HG02943 (cell line): ENCODE data around the gene CDCA3.
"Not testable (repeated sequence)": the region's sequence is repeated elsewhere in the genome, so short reads cannot be mapped to it uniquely, and the experiment has no call there.

ENCODE experiments used
- ATAC-seq: cut with Tn5 transposase; IDR thresholded peaks from one replicate; pipeline ENCODE4 v1.9.1; 2021; ENCODE audit warnings: mild to moderate bottlenecking, low read depth, moderate library complexity; ENCODE audit not compliant: unreplicated experiment

The CDCA3 gene

DNA sequence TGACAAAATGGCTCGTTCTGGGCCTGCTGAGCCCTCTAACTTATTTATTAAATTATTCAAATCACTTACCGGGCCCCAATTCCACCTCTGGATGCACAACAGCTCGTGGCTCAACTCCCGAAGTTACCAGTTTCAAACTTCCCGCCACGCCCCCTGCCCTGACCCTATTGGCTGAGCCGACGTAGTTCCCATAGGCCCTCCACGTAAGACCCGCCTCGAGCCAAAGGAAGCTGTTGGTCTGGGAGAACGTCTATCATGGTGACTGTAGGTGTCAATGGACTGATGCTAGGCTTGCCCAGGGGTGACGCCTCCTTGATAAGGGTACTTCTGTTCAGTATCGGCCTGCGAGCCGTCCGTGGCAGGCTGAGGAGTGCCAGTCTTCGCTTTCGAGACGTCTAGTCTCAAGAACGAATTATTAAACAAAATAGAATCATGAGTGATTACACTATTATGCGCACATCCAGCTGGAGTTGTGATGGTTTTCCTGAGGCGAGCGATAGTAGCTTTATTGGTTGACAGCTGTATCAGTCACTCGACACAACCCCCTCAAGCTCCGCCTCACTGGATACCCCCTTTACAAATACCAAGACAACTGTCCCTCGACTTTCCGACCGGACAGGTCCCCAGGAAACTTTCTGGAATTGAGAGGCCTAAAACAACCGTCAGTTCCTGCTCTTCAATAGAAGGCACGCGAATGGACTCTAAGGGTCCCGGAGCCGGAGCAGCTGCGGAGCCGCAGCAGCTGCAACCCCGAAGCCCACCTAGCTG is at the start of gene CDCA3:
Gene CDCA3, minus strand, starts transcription at position 134 of the 768 bp plus-strand sequence. CDS start 334 bp downstream, outside the sequence.
- peak; percentile 61 for ATAC-seq

DNA sequence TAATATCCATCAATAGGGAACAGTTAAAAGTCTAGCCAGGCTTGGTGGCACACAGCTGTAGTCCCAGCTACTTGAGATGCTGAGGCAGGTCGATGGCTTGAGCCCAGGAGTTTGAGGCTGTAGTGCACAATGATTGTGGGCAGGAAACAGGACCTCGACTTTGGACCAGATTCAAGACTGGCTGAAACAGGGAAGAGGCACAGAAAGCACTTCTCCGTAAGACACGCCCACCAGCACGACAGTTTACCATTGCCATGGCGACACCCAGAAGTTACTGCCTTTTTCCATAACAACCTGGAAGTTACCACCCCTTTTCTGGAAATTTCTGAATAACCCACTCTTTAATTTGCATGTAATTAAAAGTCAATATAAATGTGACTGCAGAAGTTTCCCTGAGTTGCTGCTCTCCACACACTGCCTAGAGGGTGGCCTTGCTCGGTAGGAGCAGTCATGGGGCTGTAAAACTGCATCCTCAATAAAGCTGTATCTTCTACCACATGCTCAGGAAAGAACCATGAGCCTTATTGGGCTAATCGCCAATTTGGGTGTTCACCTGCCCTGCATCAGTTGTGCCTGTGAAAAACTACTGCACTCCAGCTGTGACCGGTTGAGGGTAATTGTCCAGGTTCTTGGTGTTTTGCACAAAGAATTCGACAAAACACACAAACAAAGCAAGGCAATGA is 48.9 kb upstream of the CDCA3 start:
- ATAC-seq: no peak

DNA sequence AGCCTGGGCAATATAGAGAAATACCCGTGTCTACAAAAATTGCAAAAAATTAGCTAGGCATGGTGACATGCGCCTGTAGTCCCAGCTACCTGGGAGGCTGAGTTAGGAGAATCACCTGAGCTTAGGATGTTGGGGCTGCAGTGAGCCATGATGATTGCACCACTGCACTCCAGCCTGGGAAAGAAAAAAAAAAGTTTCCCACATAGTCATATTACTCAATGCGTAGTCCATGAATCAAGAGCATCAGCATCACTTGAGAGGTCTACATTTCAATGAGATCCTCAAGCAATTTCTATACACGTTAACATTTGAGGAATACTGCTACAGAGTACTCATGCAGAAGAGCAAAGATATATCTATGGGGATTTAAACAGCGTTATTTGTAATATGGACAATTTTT is 48.3 kb upstream of the CDCA3 start:
- ATAC-seq: no peak

DNA sequence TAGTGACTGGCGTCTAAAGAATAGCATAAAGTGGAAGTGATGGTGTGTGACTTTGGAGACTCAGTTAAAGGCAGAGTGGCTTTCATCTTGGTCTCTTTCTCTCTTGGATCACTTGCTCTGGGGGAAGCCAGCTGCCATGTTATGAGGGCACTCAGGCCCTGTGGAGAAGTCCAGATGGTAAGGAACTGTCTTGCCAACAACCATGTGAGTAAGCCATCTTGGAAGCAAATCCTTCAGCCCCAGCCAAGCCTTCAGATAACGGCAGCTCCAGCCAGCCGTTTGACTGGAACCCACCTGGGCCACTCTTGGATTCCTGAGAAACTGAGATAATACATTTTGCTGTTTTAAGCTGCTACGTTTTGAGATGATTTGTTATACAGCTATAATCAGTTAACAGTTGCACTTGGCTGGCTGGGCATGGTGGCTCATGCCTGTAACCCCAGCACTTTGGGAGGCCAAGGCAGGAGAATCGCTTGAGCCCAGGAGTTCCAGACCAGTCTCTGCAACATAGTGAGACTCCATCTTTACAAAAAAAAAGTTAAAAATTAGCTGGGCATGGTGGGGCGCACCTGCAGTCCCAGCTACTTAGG is 45.9 kb upstream of the CDCA3 start:
- ATAC-seq: no peak

DNA sequence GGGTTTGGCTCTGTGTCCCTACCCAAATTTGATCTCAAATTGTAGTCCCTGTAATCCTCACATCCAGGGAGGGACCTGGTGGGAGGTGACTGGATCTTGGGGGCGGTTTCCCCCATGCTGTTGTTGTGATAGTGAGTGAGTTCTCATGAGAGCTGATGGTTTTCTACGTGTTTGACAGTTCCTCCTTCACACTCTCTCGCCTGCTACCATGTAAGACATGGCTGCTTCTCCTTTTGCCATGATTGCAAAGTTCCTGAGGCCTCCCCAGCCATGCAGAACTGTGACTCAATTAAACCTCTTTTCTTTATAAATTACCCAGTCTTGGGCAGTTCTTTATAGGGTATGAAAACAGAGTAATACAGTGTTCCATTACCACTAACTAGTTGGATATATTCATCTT is 43.2 kb upstream of the CDCA3 start:
- ATAC-seq: no peak

DNA sequence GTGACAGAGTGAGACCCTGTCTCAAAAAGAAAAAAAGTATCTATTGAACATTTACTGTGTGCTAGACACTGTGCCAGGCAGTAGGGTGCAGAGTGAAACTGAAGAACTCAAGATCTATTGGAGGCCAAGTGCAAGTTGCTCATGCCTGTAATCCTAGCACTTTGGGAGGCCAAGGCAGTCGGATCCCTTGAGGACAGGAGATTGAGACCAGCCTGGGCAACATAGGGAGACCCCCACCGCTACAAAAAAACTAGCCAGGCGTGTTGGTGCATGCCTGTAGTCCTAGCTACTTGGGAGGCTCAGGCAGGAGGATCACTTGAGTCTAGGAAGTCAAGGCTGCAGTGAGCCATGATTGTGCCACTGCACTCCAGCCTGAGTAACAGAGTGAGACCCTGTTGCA is 41.6 kb upstream of the CDCA3 start:
- ATAC-seq: not testable (repeated sequence)

DNA sequence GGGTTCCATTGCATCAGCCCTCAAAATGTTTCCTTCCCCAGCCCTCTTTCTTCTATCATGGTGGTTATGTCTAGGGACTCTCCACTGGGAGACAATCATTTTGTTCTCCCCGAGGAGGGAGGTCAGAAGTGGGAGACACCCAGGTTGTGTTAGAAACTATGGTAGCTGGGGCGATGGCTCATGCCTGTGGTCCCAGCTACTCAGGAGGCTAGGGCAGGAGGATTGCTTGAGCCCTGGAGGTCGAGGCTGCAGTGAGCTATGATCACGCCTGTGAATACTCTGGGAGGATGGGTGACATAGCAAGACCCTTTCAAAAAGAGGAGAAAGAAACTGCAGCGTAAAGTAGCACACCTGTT is 40.5 kb upstream of the CDCA3 start:
- ATAC-seq: no peak

DNA sequence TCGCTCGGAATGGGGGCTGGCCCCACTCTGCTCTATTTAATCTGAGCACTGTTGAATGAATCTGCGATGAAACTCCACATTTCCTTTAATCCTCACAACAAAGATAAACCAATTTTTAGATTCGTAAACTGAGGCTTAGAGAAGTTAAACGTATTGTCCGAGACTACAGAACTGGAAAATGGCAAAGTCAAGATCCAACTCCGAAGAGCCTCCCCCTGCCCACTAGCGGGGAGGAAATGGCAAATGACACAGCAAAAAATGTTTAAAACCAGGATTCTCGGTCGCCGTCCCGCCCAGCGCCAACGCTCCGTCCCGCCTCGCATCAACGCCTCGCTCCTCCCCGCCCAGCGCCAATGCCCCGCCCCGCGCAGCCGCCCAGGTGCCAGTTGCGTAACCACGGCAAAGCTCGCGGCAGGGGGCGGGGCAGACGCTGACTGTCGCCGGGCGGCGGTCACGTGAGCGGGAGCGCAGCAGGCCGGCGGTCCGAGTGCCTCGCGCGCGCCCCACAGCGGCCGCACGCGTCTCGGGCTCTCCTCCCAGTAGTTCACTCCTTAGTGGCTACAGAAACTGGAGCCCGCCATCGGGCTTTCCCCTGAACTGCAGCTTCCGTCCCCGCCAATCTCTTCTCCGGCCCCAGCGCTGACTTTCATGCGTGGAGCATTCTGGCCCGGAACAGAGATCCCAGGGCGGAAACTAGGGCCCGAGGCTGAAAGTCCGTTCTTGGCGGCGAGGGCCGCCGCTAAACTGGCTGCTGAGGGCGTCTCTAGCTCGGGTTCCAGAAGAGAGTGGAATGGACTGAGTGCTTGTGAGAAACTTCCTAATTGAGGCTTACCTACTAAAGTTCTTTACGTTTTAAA is 39.9 kb upstream of the CDCA3 start:
- ATAC-seq: peak; percentile 92

DNA sequence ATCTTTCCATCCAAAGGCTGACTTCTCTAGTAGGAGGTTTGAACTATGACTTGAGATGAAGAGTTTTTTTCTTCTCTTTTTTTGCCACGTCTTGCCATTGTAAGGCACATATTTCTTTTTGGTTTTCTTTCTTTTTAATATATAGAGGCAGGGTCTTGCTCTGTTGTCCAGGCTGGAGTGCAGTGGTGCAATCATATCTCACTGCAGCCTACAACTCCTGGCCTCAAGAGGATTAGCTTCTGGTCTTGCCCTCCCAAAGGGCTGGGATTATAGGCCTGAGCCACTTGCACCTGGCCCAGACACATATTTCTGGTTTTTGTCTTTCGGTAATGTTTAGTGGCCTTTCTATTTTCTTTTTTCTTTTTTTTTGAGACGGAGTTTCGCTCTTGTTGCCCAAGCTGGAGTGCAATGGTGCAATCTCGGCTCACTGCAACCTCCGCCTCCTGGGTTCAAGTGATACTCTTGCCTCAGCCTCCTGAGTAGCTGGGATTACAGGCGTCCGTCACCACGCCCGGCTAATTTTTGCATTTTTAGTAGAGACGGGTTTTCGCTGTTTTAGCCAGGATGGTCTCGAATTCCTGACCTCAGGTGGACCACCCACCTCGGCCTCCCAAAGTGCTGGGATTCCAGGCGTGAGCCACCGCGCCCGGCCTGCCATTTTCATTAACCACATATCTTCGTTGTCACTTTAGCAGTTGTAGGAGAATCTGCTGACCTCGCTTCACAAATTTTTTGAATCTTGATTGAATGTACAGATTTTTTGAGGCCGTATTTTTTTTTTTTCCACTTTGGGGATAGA is 38.9 kb upstream of the CDCA3 start:
- not testable (repeated sequence) for ATAC-seq

DNA sequence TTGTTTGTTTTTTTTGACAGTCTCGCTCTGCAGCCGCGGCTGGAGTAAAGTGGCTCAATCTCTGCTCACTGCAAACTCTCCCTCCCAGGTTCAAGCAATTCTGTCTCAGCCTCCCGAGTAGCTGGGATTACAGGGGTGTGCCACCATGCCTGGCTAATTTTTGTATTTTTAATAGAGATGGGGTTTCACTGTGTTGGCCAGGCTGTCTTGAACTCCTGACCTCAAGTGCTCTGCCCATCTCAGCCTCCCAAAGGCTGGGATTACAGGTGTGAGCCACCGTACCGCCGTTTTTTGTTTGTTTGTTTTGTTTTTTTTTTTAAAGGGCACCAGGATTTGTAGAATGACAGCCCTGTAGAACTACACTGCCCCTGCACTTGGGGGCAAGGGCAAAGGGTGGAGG is 37.7 kb upstream of the CDCA3 start:
- not testable (repeated sequence) for ATAC-seq

DNA sequence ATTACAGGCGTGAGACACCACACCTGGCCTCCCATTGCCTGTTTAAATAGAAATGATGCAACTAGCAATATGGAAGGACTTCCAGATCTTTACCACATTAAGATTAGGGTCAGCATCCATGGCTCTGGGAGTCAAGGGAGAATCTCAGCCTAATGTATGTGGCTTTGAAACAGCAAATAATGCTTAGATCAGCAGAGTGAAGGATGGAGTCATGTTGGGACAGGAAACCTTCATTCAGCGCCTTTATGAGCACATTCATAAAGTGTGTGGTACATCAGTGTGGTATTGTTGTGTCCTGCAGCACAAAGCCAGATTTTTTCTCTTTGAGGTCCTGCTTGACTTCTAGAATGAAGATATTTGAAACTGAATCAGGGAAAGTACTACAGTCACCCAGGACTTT is 37.3 kb upstream of the CDCA3 start:
- ATAC-seq: no peak

DNA sequence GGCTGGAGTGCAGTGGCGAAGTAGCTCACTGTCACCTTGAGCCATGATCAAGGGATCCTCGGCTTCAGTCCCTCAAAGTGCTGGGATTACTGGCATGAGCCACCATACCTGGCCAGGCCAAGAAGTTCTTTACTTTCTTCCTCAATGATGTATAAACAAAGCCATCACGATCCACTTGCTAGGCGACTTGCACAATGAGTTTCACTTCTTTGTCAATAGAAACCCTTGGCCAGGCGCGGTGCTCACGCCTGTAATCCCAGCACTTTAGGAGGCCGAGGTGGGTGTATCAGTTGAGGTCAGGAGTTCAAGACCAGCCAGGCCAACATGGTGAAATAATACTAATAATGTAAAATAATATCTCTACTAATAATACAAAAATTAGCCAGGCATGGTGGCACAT is 36.4 kb upstream of the CDCA3 start:
- no peak for ATAC-seq

DNA sequence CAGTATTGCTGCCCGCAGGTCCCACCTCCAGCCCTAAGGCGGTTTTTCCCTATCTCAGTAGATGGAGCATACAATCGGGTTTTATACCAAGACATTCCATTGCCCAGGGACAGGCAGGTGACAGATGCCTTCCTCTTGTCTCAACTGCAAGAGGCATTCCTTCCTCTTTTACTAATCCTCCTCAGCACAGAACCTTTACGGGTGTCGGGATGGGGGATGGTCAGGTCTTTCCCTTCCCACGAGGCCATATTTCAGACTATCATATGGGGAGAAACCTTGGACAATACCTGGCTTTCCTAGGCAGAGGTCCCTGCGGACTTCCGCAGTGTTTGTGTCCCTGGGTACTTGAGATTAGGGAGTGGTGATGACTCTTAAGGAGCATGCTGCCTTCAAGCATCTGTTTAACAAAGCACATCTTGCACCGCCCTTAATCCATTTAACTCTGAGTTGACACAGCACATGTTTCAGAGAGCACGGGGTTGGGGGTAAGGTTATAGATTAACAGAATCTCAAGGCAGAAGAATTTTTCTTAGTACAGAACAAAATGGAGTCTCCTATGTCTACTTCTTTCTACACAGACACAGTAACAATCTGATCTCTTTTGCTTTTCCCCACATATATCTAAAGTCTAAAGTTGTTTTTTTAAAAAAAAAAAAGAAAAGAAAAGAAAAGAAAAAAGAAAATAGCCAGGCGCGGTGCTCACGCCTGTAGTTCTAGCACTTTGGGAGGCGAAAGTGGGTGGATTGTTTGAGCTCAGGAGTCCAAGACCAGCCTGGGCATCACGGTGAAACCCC is 35.3 kb upstream of the CDCA3 start:
- ATAC-seq: not testable (repeated sequence)

DNA sequence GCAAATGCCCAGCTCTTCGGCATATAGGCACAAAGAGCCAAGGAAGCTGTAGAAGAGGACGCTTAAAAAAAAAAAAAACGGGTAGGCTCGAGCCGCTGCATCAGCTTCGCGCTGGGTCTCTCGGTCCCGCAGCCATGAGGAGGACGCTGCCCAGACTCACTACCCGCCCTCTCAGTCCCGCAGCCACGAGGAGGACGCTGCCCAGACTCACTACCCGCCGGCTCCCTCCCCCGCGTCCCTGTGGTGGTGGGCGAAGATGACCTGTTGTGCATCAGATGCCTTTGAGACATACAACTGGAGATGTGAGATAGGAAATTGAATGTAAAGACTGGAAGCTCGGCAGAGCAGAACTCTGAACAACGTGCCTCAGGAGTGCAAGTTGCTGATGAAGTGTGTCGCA is 33.5 kb upstream of the CDCA3 start:
- no peak for ATAC-seq

DNA sequence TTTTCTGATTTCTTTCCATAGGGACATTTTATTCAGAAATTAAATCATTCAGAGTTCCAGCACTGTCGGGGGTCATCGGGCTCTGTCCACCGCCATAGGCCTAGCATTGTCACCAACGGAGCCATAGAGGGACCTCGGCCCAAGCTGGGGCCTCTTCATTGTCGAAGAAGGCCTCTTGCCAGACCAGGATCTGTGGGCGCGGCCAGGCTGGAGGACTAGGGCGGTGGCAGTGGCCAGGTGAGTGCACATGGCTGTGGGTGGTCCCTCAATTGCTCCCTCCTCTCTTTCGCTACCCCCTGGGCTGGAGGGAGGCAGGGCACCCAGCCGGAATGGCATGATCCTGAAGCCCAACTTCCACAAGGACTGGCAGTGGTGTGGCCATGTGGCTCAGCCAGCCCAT is 32.6 kb upstream of the CDCA3 start:
- ATAC-seq: no peak

DNA sequence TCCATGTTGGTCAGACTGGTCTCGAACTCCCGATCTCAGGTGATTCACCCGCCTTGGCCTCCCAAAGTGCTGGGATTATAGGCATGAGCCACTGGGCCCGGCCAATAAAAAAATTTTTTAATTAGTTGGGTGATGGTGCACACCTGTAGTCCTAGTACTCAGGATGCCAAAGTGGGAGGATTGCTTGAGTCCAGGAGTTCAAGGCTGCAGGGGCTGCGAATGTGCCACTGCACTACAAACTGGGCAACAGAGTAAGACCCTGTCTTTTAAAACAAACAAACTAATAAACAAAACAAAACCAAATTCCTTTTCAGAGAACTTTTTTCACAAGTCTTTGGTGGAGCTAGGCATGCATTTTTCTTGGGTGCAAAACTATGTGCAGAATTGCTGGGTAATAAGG is 32.2 kb upstream of the CDCA3 start:
- ATAC-seq: no peak

DNA sequence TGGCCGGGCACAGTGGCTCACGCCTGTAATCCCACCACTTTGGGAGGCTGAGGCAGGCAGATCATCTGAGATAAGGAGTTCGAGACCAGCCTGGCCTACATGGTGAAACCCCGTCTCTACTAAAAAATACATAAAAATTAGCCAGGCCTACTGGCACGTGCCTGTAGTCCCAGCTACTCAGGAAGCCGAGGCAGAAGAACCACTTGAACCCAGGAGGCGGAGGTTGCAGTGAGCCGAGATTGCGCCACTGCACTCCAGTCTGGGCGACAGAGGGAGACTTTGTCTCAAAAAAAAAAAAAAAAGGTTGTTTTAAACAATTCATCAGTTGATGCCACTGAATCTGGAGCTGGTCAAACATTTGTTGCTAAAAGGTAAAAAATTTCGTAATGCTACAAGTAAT is 28.7 kb upstream of the CDCA3 start:
- not testable (repeated sequence) for ATAC-seq

DNA sequence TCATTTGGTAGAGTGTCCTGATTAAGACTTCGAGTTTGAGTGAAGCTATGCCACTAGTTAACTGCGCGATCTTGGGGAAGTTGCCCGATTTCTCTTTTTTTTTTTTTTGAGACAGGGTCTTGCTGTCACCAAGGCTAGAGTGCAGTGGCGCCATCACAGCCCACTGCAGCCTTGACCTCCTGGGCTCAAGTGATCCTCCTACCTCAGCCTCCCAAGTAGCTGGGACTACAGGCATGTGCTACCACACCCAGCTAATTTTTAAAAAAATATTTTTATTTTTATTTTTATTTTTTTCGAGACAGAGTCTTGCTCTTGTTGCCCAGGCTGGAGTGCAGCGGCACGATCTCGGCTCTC is 22.9 kb upstream of the CDCA3 start:
- ATAC-seq: not testable (repeated sequence)
